SK-N-SH (cell line): ENCODE measurements around the gene CCDC122. TPM values are rescaled to one million over a fixed set of nuclear protein-coding genes. Genes with fewer than 3 reads are reported as not detected.

Source experiments
- CTCF ChIA-PET: fragments of 300-600, 350-600 bp; formaldehyde crosslinking; extraction: SDS; loops from one replicate; lab custom pipeline; 2021; lab: Yijun Ruan, JAX
- POLR2A ChIA-PET: fragments of 350-600 bp; sonication (Branson Sonifier 250); formaldehyde crosslinking; extraction: SDS; loops from one replicate; lab custom pipeline; 2020; ENCODE audit warnings: antibody characterized with exemption, inconsistent platforms; lab: Yijun Ruan, JAX
- DNase-seq: peaks from one replicate; pipeline ENCODE4 v3.0.0; 2012
- H2AFZ ChIP-seq: fragments of 200-600 bp; sonication (generic); 2 replicates; pipeline ENCODE4 v1.8.1; 2016; ENCODE audit warnings: antibody characterized with exemption, mild to moderate bottlenecking, low read depth
- H3F3A ChIP-seq: fragments of 200-600 bp; sonication (generic); replicated peaks from 2 replicates; pipeline ENCODE3; 2016; ENCODE audit warnings: antibody characterized with exemption, mild to moderate bottlenecking; ENCODE audit not compliant: insufficient read depth
- H3K27ac ChIP-seq, 2 experiments: fragments of 200-500 bp in 1 of 2; fragments of 200-600 bp in 1 of 2; sonication (Bioruptor generic) in 1 of 2; sonication (generic), shearing (Covaris generic) in 1 of 2; 2 replicates each; pipeline versions ENCODE4 v1.5.1 to v1.6.1; 2014 to 2016; ENCODE audit warnings: low read depth in 2 of 2, inconsistent platforms in 1 of 2, low read length in 1 of 2, mild to moderate bottlenecking in 1 of 2, mixed read lengths in 1 of 2
- H3K27me3 ChIP-seq: fragments of 200-600 bp; sonication (generic), shearing (Covaris generic); 2 replicates; pipeline ENCODE4 v1.6.1; 2016; ENCODE audit warnings: mixed run types; ENCODE audit not compliant: insufficient read depth
- H3K36me3 ChIP-seq, 2 experiments: fragments of 200-500 bp in 1 of 2; fragments of 200-600 bp in 1 of 2; sonication (Bioruptor generic) in 1 of 2; sonication (generic) in 1 of 2; replicated peaks in 1 of 2; 2 replicates each; pipeline versions ENCODE3 to v1.5.1; 2014 to 2016; ENCODE audit warnings: low read length in 1 of 2, mild to moderate bottlenecking in 1 of 2; ENCODE audit not compliant: insufficient read depth in 2 of 2, control insufficient read depth in 1 of 2
- H3K4me1 ChIP-seq, 2 experiments: fragments of 200-500 bp in 1 of 2; fragments of 200-600 bp in 1 of 2; sonication (Bioruptor generic) in 1 of 2; sonication (generic), shearing (Covaris generic) in 1 of 2; 2 replicates each; pipeline versions ENCODE4 v1.5.1 to v1.6.1; 2014 to 2016; ENCODE audit warnings: low read depth in 1 of 2, low read length in 1 of 2, mixed run types in 1 of 2; ENCODE audit not compliant: insufficient read depth in 2 of 2, control insufficient read depth in 1 of 2
- H3K4me2 ChIP-seq: fragments of 200-600 bp; sonication (generic), shearing (Covaris generic); 2 replicates; pipeline ENCODE4 v1.6.1; 2017; ENCODE audit warnings: mixed run types
- H3K4me3 ChIP-seq, 2 experiments: fragments of 200-500 bp in 1 of 2; fragments of 200-600 bp in 1 of 2; sonication (Bioruptor generic) in 1 of 2; sonication (generic), shearing (Covaris generic) in 1 of 2; 2 replicates each; pipeline versions ENCODE4 v1.5.1 to v1.8.1; 2014 to 2016; ENCODE audit warnings: low read depth in 2 of 2, inconsistent platforms in 1 of 2, low read length in 1 of 2, mild to moderate bottlenecking in 1 of 2, mixed read lengths in 1 of 2, moderate library complexity in 1 of 2
- H3K79me2 ChIP-seq: fragments of 200-600 bp; sonication (generic); 2 replicates; pipeline ENCODE4 v1.8.1; 2017; ENCODE audit warnings: mild to moderate bottlenecking; ENCODE audit not compliant: insufficient read depth
- H3K9ac ChIP-seq: fragments of 200-600 bp; sonication (generic); 2 replicates; pipeline ENCODE4 v1.6.1; 2017; ENCODE audit warnings: mixed run types
- H3K9me2 ChIP-seq: fragments of 200-600 bp; sonication (generic); 2 replicates; pipeline ENCODE4 v1.6.1; 2017; ENCODE audit warnings: mixed run types
- H3K9me3 ChIP-seq: fragments of 200-600 bp; sonication (generic); 2 replicates; pipeline ENCODE4 v1.6.1; 2017; ENCODE audit warnings: mixed run types, mild to moderate bottlenecking, moderate library complexity
- H4K20me1 ChIP-seq: fragments of 200-600 bp; sonication (generic); 2 replicates; pipeline ENCODE4 v1.6.1; 2017; ENCODE audit warnings: mild to moderate bottlenecking, mixed run types; ENCODE audit not compliant: insufficient read depth
- IRF3 ChIP-seq: fragments of 150-350 bp; IDR thresholded peaks from 2 replicates; pipeline ENCODE4 v1.6.1; 2016; ENCODE audit warnings: mild to moderate bottlenecking, low read depth, low read length
- NFIC ChIP-seq: IDR thresholded peaks from 2 replicates; pipeline ENCODE4 v1.4.0; 2012; ENCODE audit warnings: borderline replicate concordance
- RAD21 ChIP-seq: IDR thresholded peaks from 2 replicates; pipeline ENCODE4 v1.6.1; 2012; ENCODE audit warnings: mild to moderate bottlenecking, low read length
- RFX5 ChIP-seq: IDR thresholded peaks from 2 replicates; pipeline ENCODE4 v1.6.1; 2012; ENCODE audit warnings: mild to moderate bottlenecking, improper control_type of control experiment, low read length
- RXRA ChIP-seq: IDR thresholded peaks from 2 replicates; pipeline ENCODE4 v1.4.0; 2012; ENCODE audit warnings: low read depth, mild to moderate bottlenecking, borderline replicate concordance
- SMC3 ChIP-seq: IDR thresholded peaks from 2 replicates; pipeline ENCODE4 v1.6.1; 2012; ENCODE audit warnings: low read depth, low read length, improper control_type of control experiment
- TCF12 ChIP-seq: IDR thresholded peaks from 2 replicates; pipeline ENCODE4 v1.4.0; 2012
- WGBS: methylation state at CpG from one replicate; pipeline ENCODE4 v1.1.6; 2017; ENCODE audit warnings: low lambda C conversion rate; 5-methylcytosine and 5-hydroxymethylcytosine counted together
- polyA plus RNA-seq, 3 experiments: library from polyadenylated mRNA; depleted of rRNA; stranded (reverse); fragments of >200 nt; gene quantifications; 2 replicates each; pipeline ENCODE4 v1.2.3, GENCODE V29; 2012
- TF ChIP-seq, protein P1 (sequence below): fragments of 200-600 bp; sonication (generic); IDR thresholded peaks from 2 replicates; pipeline ENCODE4 v1.6.1; 2017; ENCODE audit warnings: antibody characterized with exemption, mild to moderate bottlenecking, moderate library complexity

The CCDC122 gene
- polyA plus RNA-seq, 1 of the 3 experiments (the other 2 are of a cell fraction), result 1.4 TPM

- H3K36me3 ChIP-seq, result no peaks in the 10 kb centered on the region
- ChIA-PET POLR2A (no interaction called here), CTCF (interaction anchor here (0.5 to 9.6 kb wide), 63 partner anchors 9 to 1952 kb away, joined by 3 to 158 read pairs (median 4); no protein-coding TSS in a partner anchor)
- WGBS, result 0% methylated on average over 3 of the region's 3 CpGs
- H3K4me2 ChIP-seq, result no peak overlapping the region
- no peaks in the 10 kb centered on the region for H3K79me2 ChIP-seq
- H2AFZ ChIP-seq, result no peak overlapping the region
- no peak overlapping the region for H3K27ac ChIP-seq
- peaks cover 0 to 6% of the 10 kb centered on the region in 2 experiments; a peak in 1 of 4 replicates for H3K4me1 ChIP-seq
- no peaks in the 10 kb centered on the region for H4K20me1 ChIP-seq
- no peak overlapping the region for H3K4me3 ChIP-seq
- H3K9me2 ChIP-seq, result no peaks in the 10 kb centered on the region
- TF ChIP-seq, protein P1, sequence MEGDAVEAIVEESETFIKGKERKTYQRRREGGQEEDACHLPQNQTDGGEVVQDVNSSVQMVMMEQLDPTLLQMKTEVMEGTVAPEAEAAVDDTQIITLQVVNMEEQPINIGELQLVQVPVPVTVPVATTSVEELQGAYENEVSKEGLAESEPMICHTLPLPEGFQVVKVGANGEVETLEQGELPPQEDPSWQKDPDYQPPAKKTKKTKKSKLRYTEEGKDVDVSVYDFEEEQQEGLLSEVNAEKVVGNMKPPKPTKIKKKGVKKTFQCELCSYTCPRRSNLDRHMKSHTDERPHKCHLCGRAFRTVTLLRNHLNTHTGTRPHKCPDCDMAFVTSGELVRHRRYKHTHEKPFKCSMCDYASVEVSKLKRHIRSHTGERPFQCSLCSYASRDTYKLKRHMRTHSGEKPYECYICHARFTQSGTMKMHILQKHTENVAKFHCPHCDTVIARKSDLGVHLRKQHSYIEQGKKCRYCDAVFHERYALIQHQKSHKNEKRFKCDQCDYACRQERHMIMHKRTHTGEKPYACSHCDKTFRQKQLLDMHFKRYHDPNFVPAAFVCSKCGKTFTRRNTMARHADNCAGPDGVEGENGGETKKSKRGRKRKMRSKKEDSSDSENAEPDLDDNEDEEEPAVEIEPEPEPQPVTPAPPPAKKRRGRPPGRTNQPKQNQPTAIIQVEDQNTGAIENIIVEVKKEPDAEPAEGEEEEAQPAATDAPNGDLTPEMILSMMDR, result peak; percentile 83
- peak; percentile 79 for TF ChIP-seq SMC3
- TF ChIP-seq RXRA, result no peak
- peak; percentile 93 for TF ChIP-seq RAD21
- TF ChIP-seq RFX5, result peak; percentile 10; the same call in 1 of the 2 replicates
- no peaks in the 10 kb centered on the region for H3K27me3 ChIP-seq
- no peaks in the 10 kb centered on the region for H3K9me3 ChIP-seq
- peak; percentile 63 for DNase-seq
- no peak overlapping the region for H3K9ac ChIP-seq
- peaks cover 8% of the 10 kb centered on the region for H3F3A ChIP-seq
These were observed 26.0 kb upstream of the CCDC122 start for GRCh38 chr13:43905435-43906031.

GRCh38 chr13:43895940-43896339, 16.4 kb upstream of the CCDC122 start:
- H3K9ac ChIP-seq, result no peak overlapping the region
- no peak overlapping the region for H3K4me2 ChIP-seq
- CTCF ChIA-PET, result interaction anchor here (1.3 to 3.8 kb wide), 3 partner anchors 9 to 12 kb away, joined by 4 to 19 read pairs (median 8); no protein-coding TSS in a partner anchor
- no peaks in the 10 kb centered on the region for H3K9me3 ChIP-seq
- no peaks in the 10 kb centered on the region for H3K79me2 ChIP-seq
- no peaks in the 10 kb centered on the region for H3F3A ChIP-seq
- H3K27ac ChIP-seq, result no peak overlapping the region
- H3K9me2 ChIP-seq, result no peaks in the 10 kb centered on the region
- no peak overlapping the region for H3K4me3 ChIP-seq
- POLR2A ChIA-PET, result no interaction called here
- TF ChIP-seq IRF3 (no peak), RXRA (no peak)
- H3K27me3 ChIP-seq, result no peaks in the 10 kb centered on the region
- peaks cover 0 to 11% of the 10 kb centered on the region in 2 experiments for H3K36me3 ChIP-seq
- 87% methylated on average over 2 of the region's 2 CpGs for WGBS
- H2AFZ ChIP-seq, result no peak overlapping the region
- no peaks in the 10 kb centered on the region for H3K4me1 ChIP-seq
- H4K20me1 ChIP-seq, result no peaks in the 10 kb centered on the region
- no peak for DNase-seq

DNA sequence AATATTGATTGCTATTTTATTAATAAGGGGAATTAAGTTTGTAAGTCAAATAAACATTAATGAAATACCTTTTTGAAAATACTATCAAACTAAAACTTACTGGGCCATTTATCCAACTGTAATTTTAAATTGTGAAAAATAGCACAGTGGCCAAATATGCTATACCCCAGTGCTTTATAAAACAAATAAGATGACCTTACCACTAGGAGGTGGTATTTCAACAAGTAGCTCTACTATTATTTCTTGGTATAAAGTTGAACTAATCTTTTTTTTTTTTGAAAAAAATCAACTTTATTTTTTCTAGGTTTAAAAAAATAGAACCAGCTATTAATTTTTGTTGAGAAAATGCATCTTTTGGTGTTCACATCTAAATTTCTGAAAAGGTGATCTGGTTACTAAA, 14.9 kb upstream of the CCDC122 start:
- Histone ChIP-seq H3K4me2 (no peak overlapping the region), H3K36me3 (peaks cover 7 to 20% of the 10 kb centered on the region in 2 experiments), H3K9me3 (no peaks in the 10 kb centered on the region), H3K4me1 (no peaks in the 10 kb centered on the region), H4K20me1 (no peaks in the 10 kb centered on the region), H3K79me2 (no peaks in the 10 kb centered on the region), H3K27ac (no peak overlapping the region), H3K4me3 (no peak overlapping the region), H3K27me3 (no peaks in the 10 kb centered on the region), H3K9ac (no peak overlapping the region)
- ChIA-PET POLR2A (no interaction called here), CTCF (interaction anchor here (0.6 to 3.8 kb wide), 5 partner anchors 8 to 438 kb away, joined by 3 to 19 read pairs (median 3); no protein-coding TSS in a partner anchor)
- no peak for DNase-seq
- TF ChIP-seq TCF12, result no peak
- TF ChIP-seq NFIC, result no peak
- no peak for TF ChIP-seq RAD21
- TF ChIP-seq, protein P1, result peak; percentile 54
- TF ChIP-seq, all 33 proteins: peak for 1
- H3F3A ChIP-seq, result no peaks in the 10 kb centered on the region
- no peak overlapping the region for H2AFZ ChIP-seq
- no peaks in the 10 kb centered on the region for H3K9me2 ChIP-seq
